Activated T-cell treated with anti-CD3 and anti-CD28 coated beads, Interleukin-2, amount 50 U/mL, for 72 hours (primary cell): ENCODE data around the gene CHRNB4. TPM values are rescaled to one million over a fixed set of nuclear protein-coding genes. Genes with fewer than 3 reads are reported as not detected.

Experiments
- ATAC-seq, 2 donors: fragments of 150-1000 bp; cut with Tn5 transposase; replicated peaks in 1 of 2; 2 replicates each; pipeline ENCODE4 v1.10.0; 2021; ENCODE audit warnings: moderate library complexity in 2 of 2, mild to moderate bottlenecking in 1 of 2
- DNase-seq, 2 donors: peaks; one replicate each; pipeline ENCODE4 v3.0.0; 2021 to 2022; ENCODE audit warnings: mixed read lengths in 1 of 2
- H3K27ac Mint-ChIP-seq: one replicate; pipeline ENCODE4 v1.8.0; 2022; ENCODE audit warnings: mild to moderate bottlenecking, moderate library complexity, mixed read lengths
- H3K27me3 Mint-ChIP-seq: one replicate; pipeline ENCODE4 v1.8.0; 2022; ENCODE audit warnings: low read depth, mixed read lengths
- H3K36me3 Mint-ChIP-seq, 2 donors: one replicate each; pipeline ENCODE4 v1.8.0; 2022; ENCODE audit warnings: mixed read lengths in 2 of 2, mild to moderate bottlenecking in 1 of 2; ENCODE audit not compliant: insufficient read depth in 2 of 2
- H3K4me1 Mint-ChIP-seq: one replicate; pipeline ENCODE4 v1.8.0; 2022; ENCODE audit warnings: low read depth, mixed read lengths
- H3K4me3 Mint-ChIP-seq, 2 donors: one replicate each; pipeline ENCODE4 v1.8.0; 2022; ENCODE audit warnings: mild to moderate bottlenecking in 2 of 2, mixed read lengths in 2 of 2, moderate library complexity in 2 of 2
- H3K9me3 Mint-ChIP-seq, 2 donors: one replicate each; pipeline ENCODE4 v1.8.0; 2022; ENCODE audit warnings: mixed read lengths in 2 of 2
- total RNA-seq, 2 donors: library from RNA; stranded (reverse); gene quantifications; one replicate each; pipeline ENCODE4 v1.2.3, GENCODE V29; 2022

The CHRNB4 gene
- total RNA-seq, 2 donors from 2014 or later, result not detected

DNA sequence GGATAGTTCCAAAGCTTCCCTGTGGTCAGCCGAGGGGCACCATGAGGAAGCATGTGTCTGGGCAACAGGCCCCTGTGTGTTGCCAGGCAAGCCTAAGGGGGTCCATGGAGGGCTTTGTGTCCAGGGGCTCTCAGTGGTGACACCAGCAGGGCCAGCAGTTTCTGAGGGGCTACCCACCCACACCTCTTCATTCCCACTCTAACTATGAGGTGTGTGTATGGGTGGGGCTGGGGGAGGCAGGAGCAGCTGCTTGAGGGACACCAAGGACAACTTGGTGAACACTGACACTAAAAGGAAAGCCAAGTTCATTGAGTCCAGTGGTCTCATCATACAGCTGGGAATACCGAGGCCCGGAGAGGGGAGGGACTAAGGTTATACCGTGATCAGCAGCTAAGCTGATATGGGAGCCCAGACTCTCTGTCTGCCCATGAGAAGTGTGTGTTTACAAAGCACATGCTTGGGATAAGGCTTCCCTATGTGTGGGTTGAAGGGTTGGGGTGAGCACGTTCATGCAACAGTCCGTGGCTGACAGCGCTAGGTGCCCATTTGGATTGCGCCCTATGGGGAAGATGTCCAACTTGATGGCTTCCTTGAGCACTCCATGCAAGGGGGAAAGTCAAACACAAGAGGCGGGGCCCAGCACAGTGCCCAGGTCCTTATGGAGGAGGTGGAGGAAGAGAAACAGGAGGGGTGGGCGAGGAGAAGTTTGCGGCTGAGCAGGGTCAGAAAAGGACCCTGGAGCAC lies 34.8 kb upstream of the CHRNB4 start:
- H3K36me3 Mint-ChIP-seq, result no peaks in the 10 kb centered on the region
- H3K4me3 Mint-ChIP-seq, result no peak overlapping the region

DNA sequence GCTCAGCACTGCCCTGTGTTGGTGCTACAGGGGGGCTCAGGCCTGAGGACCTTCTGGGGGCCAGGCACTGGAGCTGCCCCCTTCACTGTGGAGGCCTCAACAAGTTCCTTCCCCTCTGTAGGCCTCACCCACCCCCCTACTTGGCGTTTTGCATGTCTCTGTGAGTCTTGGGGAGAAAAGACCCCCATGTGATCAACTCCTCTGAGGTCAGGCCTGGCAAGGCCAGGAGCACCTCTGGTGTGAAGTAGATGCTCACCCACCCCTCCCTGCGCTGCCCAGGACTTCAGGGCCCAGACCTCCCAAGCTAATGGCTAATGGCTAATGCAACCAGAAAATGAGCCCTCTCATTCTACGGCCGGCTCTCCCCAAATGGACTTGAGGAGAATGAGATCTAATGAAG lies 34.2 kb upstream of the CHRNB4 start:
- no peaks in the 10 kb centered on the region for H3K36me3 Mint-ChIP-seq
- no peaks in the 10 kb centered on the region for H3K4me1 Mint-ChIP-seq
- ATAC-seq, result no peak
- no peaks in the 10 kb centered on the region for H3K9me3 Mint-ChIP-seq
- no peak for DNase-seq
- no peak overlapping the region for H3K4me3 Mint-ChIP-seq
- H3K27me3 Mint-ChIP-seq, result no peaks in the 10 kb centered on the region
- no peak overlapping the region for H3K27ac Mint-ChIP-seq

More for the DNA sequence above, 34.8 kb upstream of the CHRNB4 start:
- no peak for DNase-seq
- Mint-ChIP-seq H3K9me3 (no peaks in the 10 kb centered on the region), H3K4me1 (no peaks in the 10 kb centered on the region), H3K27me3 (no peaks in the 10 kb centered on the region), H3K27ac (no peak overlapping the region)
- no peak for ATAC-seq

DNA sequence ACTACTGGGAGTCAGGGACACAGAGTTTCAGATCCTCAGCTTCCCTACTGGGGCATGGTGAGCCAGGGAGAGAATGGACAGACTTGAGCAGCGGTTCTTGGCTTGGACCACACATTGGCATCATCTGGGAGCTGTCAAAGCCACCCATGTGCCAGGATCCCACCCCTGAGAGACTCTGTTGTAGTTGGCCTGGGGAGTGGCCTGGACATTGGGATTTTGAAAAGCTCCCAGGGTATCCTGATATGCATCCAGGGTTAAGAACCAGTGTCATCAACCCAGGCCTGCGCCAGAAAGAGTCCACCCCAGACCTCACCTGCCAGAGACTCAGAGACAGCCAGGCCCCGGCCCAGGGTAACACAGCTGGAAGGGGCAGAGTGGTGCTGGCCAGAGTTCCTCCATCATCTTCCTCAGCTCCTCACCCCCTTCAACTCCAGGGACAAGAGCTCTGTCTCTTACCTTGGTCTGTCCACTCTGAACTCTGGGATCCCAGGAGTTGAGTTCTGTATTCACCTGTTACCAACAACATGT lies 33.0 kb upstream of the CHRNB4 start:
- no peaks in the 10 kb centered on the region for H3K9me3 Mint-ChIP-seq
- no peaks in the 10 kb centered on the region for H3K4me1 Mint-ChIP-seq
- no peaks in the 10 kb centered on the region for H3K27me3 Mint-ChIP-seq
- ATAC-seq, result no peak
- H3K27ac Mint-ChIP-seq, result no peak overlapping the region
- H3K36me3 Mint-ChIP-seq, result no peaks in the 10 kb centered on the region
- no peak for DNase-seq
- H3K4me3 Mint-ChIP-seq, result no peak overlapping the region

DNA sequence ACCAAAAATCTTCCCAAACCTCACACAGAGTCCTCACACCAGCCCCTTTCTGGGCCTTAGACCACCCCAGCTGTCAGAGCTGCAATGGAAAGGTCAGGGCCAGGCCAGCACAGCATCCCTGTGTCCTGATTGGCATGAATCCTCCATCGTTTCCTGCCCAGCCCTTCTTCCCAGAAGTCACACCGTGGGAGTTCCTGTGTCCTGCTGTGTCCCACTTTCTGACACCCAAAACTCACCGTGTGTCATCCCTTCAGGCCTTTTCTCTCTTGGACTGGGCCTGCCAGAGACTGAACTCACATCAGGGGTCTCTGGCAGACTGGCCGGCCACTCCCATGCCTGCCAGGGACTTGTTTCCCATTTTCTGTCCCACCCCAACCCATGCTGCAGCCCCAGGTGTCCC lies 32.5 kb upstream of the CHRNB4 start:
- no peak overlapping the region for H3K27ac Mint-ChIP-seq
- no peaks in the 10 kb centered on the region for H3K4me1 Mint-ChIP-seq
- DNase-seq, result no peak
- H3K9me3 Mint-ChIP-seq, result no peaks in the 10 kb centered on the region
- H3K27me3 Mint-ChIP-seq, result no peaks in the 10 kb centered on the region
- no peak overlapping the region for H3K4me3 Mint-ChIP-seq
- no peak for ATAC-seq
- no peaks in the 10 kb centered on the region for H3K36me3 Mint-ChIP-seq

DNA sequence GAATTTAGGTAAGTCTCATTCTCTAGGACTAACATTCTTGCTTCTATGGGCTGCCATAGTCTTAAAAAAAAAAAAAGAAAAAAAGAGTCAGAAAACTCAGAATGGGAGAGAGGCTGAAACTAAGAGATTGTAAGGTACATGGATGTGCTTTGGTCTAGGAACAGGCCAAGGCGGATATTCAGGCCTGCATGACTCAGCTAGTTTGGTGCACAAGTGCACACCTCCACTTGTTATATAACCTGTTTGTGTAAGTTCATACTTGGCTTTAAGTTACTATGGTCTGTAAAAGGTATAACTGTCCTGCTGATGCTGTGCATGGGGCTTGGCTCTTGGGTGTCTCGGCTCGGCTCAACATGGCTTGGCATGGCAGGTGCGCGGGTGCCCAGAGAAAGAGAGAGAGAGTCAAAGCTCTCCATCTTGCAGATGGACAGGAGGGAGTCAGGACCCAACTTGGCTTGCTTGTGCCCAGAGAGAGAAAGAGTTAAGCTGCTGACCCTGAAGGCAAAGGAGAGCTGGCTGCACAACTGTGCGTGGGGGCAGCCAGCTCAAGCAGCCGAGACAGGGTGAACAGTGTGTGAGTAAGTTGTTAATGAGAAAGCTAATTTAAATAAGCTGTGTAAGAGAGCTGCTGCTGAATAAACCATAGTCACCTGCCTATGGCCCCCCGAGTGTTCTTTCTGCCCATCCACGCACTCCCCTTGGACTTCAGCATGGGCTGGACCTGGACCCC lies 31.4 kb upstream of the CHRNB4 start:
- H3K4me3 Mint-ChIP-seq, result no peak overlapping the region
- peaks cover 8% of the 10 kb centered on the region for H3K27me3 Mint-ChIP-seq
- no peaks in the 10 kb centered on the region for H3K36me3 Mint-ChIP-seq
- H3K27ac Mint-ChIP-seq, result no peak overlapping the region
- no peak for DNase-seq
- H3K9me3 Mint-ChIP-seq, result no peaks in the 10 kb centered on the region
- no peak for ATAC-seq
- H3K4me1 Mint-ChIP-seq, result no peaks in the 10 kb centered on the region

DNA sequence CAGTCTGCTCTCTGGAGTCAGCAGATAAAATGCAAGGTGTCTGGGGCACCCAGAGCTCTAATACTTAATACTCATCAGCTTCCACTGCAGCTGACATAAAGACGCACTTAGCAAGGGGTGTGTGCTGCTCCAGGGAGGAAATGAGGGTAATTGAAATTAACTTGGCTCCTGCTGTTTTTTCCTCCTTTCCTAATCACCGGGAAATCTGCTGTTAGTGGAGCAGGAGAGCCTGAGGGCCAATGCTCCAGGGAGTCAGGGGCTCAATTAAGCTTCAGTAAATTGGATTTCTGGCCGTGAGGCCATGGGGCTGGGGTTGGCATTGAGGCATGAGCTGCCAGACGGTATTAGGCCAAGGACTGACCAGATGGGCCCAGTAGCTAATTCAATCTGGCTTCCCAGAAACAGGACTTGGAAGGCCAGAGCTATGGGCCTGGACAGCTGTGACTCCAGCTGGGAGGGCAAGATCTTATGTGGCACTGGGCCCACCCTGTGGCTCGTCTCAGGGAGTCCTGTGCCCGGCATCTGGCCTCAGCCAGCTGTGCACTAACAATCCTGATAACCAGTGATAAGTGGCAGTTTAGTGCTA lies 30.7 kb upstream of the CHRNB4 start:
- no peak for ATAC-seq
- H3K27ac Mint-ChIP-seq, result no peak overlapping the region
- no peak for DNase-seq
- H3K9me3 Mint-ChIP-seq, result no peaks in the 10 kb centered on the region
- no peak overlapping the region for H3K4me3 Mint-ChIP-seq
- H3K4me1 Mint-ChIP-seq, result no peaks in the 10 kb centered on the region
- H3K36me3 Mint-ChIP-seq, result no peaks in the 10 kb centered on the region
- peaks cover 8% of the 10 kb centered on the region for H3K27me3 Mint-ChIP-seq

DNA sequence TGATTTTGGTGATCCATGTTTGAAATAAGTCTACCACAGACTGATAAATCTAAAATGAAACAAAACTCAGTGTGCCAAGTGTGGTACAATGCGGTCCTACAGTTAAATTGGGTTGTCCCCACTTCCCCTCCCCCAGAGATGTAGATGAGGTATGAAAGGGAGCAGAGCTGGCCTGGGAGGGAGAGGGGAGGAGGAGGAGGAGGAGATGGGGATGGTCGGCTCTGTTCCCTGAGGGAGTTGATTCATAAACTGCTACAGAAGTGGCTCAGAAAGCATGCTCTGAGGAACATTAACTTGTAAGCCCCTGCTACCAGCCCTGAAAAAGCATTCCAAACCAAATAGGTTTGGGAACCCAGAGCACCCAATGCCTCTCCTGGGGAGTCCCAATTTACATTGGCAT lies 28.0 kb upstream of the CHRNB4 start:
- H3K27ac Mint-ChIP-seq, result no peak overlapping the region

DNA sequence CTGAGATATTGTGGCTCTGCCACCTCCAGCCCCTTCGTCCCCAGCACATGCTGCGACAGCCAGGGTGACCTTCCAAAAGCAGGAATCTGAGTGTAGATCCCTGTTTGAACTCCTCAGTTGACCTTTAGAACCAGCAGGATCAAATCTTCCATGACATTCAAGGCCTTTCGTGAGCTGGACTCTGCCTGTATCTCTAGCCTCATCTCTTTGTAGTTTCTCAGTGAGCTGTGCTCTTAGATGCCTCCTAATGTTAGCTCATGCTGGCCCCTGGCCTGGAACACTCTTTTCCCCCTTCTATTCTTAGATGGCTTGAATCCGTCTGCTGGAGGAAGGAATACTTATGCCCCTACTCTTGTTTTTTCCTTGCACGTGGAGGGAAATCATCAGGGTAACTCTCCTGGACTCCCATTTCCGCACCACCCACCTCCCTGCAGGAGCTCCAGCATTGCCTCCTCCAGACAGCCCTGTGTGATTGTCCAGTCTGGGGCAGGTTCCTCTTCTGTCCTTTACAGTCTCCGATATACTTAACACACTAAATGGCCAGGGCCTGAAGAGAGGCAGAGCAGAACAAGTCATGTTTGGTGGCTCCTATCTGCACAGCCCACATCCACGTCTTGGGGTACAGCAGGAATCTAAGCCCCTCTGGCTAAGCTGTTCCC lies 26.7 kb upstream of the CHRNB4 start:
- DNase-seq (no peak), ATAC-seq (no peak)
- H3K27me3 Mint-ChIP-seq, result peaks cover 8% of the 10 kb centered on the region
- peaks cover 10% of the 10 kb centered on the region for H3K4me1 Mint-ChIP-seq
- no peaks in the 10 kb centered on the region for H3K9me3 Mint-ChIP-seq
- H3K4me3 Mint-ChIP-seq, result no peak overlapping the region
- no peak overlapping the region for H3K27ac Mint-ChIP-seq
- H3K36me3 Mint-ChIP-seq, result no peaks in the 10 kb centered on the region

More for the DNA sequence above, 28.0 kb upstream of the CHRNB4 start:
- Mint-ChIP-seq H3K4me1 (peaks cover 10% of the 10 kb centered on the region), H3K4me3 (no peak overlapping the region), H3K36me3 (no peaks in the 10 kb centered on the region), H3K9me3 (no peaks in the 10 kb centered on the region), H3K27me3 (peaks cover 8% of the 10 kb centered on the region)
- DNase-seq, result no peak
- ATAC-seq, result no peak

DNA sequence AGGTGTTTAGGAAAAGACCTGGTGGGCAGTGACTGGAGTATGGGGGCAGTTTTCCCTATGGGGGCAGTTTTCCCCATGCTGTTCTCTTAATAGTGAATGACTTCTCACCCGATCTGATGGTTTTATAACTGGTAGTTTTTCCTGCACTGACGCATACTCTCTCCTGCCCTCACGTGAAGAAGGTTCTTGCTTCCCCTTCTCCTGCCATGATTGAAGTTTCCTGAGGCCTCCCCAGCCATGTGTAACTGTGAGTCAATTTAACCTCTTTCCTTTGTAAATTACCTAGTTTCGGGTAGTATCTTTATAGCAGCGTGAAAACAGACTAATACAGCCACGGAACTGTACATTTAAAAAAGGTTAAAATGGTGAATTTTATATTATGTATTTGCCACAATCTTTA lies 25.0 kb upstream of the CHRNB4 start:
- no peak overlapping the region for H3K27ac Mint-ChIP-seq
- no peaks in the 10 kb centered on the region for H3K36me3 Mint-ChIP-seq
- peaks cover 10% of the 10 kb centered on the region for H3K4me1 Mint-ChIP-seq
- peaks cover 8% of the 10 kb centered on the region for H3K27me3 Mint-ChIP-seq
- DNase-seq (no peak), ATAC-seq (no peak)
- H3K4me3 Mint-ChIP-seq, result no peak overlapping the region
- no peaks in the 10 kb centered on the region for H3K9me3 Mint-ChIP-seq

DNA sequence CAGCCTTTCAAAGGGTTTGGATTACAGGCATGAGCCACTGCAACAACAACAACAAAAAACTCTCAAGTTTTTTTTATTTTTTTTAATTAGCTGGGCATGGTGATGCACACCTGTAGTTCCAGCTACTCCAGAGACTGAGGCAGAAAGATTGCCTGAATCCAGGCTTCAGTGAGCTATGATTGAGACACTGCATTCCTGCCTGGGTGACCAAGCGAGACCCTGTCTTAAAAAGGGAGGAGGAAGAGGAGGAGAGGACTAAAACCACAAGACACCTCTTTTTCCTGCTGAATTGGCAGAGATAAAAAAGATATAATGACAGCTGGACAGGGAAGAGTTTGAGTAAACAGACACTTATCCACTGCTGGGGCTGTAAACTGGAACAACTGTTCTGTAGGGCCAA lies 22.7 kb upstream of the CHRNB4 start:
- DNase-seq (no peak), ATAC-seq (no peak)
- no peak overlapping the region for H3K4me3 Mint-ChIP-seq
- no peaks in the 10 kb centered on the region for H3K36me3 Mint-ChIP-seq
- peaks cover 10% of the 10 kb centered on the region for H3K4me1 Mint-ChIP-seq
- H3K27ac Mint-ChIP-seq, result no peak overlapping the region
- H3K9me3 Mint-ChIP-seq, result no peaks in the 10 kb centered on the region
- H3K27me3 Mint-ChIP-seq, result peaks cover 8% of the 10 kb centered on the region

DNA sequence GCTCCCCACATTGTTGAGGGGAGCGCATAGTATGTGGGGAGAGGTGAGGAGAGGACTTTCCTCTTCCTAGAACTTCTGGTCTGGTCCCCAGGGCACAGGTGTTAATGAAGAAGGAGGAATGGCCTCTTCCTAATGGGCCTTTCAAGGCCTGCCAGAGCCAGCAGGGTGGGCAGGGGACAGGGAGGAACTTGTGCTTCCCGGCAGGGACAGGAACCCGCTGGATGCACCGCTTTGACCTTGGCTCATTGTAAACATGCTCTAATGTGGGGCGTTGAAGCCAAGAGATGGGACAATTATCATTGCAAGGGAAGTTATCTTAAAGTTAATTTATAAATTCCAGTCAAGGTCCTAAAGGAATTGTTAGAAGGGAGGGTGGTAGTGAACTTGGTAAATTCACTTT lies 21.0 kb upstream of the CHRNB4 start:
- H3K4me1 Mint-ChIP-seq, result peaks cover 10% of the 10 kb centered on the region
- H3K4me3 Mint-ChIP-seq, result no peak overlapping the region
- no peaks in the 10 kb centered on the region for H3K27me3 Mint-ChIP-seq
- H3K9me3 Mint-ChIP-seq, result no peaks in the 10 kb centered on the region
- DNase-seq (no peak), ATAC-seq (no peak)
- H3K36me3 Mint-ChIP-seq, result no peaks in the 10 kb centered on the region
- H3K27ac Mint-ChIP-seq, result no peak overlapping the region

DNA sequence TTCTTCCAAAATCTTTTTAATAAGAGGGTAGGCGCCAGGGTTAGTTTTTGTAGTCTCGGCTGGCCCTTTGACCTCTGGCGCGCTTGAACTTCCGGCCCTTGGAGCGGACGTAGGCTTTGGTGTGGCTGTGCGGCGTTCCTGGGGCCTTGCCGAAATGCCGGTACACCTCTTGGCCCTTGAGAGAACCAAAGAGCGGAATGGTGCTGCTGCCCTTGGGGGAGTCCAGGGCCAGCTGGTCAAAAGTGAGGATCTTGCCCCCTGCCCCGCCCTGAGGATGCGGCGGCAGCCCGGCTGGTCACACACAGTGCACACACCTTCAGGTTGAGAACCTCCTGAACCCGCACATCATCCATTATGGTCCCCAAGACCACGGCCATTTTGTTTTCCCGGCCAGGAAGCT lies 20.0 kb upstream of the CHRNB4 start:
- Mint-ChIP-seq H3K27me3 (no peaks in the 10 kb centered on the region), H3K27ac (no peak overlapping the region), H3K36me3 (no peaks in the 10 kb centered on the region), H3K4me3 (no peak overlapping the region), H3K9me3 (no peaks in the 10 kb centered on the region), H3K4me1 (peaks cover 7% of the 10 kb centered on the region)
- ATAC-seq (no peak), DNase-seq (no peak)

DNA sequence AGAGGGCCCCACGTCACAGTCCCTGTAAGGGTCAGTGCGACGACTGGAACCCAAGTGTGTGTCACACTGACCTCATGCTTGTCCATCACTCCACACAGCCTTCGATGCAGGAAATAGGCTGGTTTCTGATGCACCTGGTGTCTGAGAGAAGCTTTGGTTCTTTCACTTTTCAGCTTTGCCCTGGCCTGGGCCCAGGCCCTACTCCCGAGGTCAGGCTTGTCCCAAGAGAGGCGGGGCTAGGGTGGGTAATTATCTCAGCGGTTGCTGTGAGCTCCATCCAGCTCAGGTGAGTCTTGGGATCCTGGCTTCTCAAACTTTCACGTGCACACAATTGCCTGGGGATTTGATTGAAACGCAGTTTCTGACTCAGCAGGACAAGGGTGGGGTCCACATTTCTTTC lies 19.6 kb upstream of the CHRNB4 start:
- DNase-seq, result no peak
- H3K9me3 Mint-ChIP-seq, result no peaks in the 10 kb centered on the region
- H3K36me3 Mint-ChIP-seq, result no peaks in the 10 kb centered on the region
- no peaks in the 10 kb centered on the region for H3K27me3 Mint-ChIP-seq
- no peak for ATAC-seq
- H3K4me1 Mint-ChIP-seq, result peaks cover 2% of the 10 kb centered on the region
- no peak overlapping the region for H3K27ac Mint-ChIP-seq
- H3K4me3 Mint-ChIP-seq, result no peak overlapping the region
